DND-41 (cell line): Measurements from ENCODE around the gene SRCAP.

ENCODE experiments used
- ATAC-seq: fragments of 200-7000 bp; cut with Tn5 transposase; 3 replicates; pipeline ENCODE4 v1.9.1; 2021; ENCODE audit warnings: low read depth; ENCODE audit not compliant: insufficient read depth
- DNase-seq: peaks from one replicate; pipeline ENCODE4 v3.0.0-alpha.2; 2020
- H2AFZ ChIP-seq: 2 replicates; pipeline ENCODE4 v1.6.0; 2012; ENCODE audit warnings: low read depth, low read length
- H3K27ac ChIP-seq: 2 replicates; pipeline ENCODE4 v1.5.1; 2012; ENCODE audit warnings: low read length, inconsistent platforms
- H3K27me3 ChIP-seq: fragments of 200-600 bp; sonication (generic); 2 replicates; pipeline ENCODE4 v1.6.0; 2012; ENCODE audit warnings: low read length, mild to moderate bottlenecking, inconsistent platforms; ENCODE audit not compliant: insufficient read depth, poor library complexity
- H3K36me3 ChIP-seq: 2 replicates; pipeline ENCODE4 v1.5.1; 2012; ENCODE audit warnings: low read length, inconsistent platforms; ENCODE audit not compliant: insufficient read depth
- H3K4me1 ChIP-seq: 2 replicates; pipeline ENCODE4 v1.5.1; 2012; ENCODE audit warnings: mild to moderate bottlenecking, low read length; ENCODE audit not compliant: insufficient read depth
- H3K4me2 ChIP-seq: 2 replicates; pipeline ENCODE4 v1.6.0; 2012; ENCODE audit warnings: mild to moderate bottlenecking, moderate library complexity, low read length, inconsistent platforms; ENCODE audit not compliant: insufficient read depth
- H3K4me3 ChIP-seq, 2 experiments: fragments of 200-600 bp in 1 of 2; shearing (Covaris generic) in 1 of 2; 2 replicates each; pipeline ENCODE4 v1.5.1; 2012 to 2016; ENCODE audit warnings: inconsistent platforms in 2 of 2, low read length in 2 of 2, mild to moderate bottlenecking in 2 of 2, low read depth in 1 of 2, moderate library complexity in 1 of 2
- H3K79me2 ChIP-seq: 2 replicates; pipeline ENCODE4 v1.6.0; 2012; ENCODE audit warnings: low read length, inconsistent platforms; ENCODE audit not compliant: insufficient read depth
- H3K9ac ChIP-seq: 2 replicates; pipeline ENCODE4 v1.6.0; 2012; ENCODE audit warnings: low read depth, mild to moderate bottlenecking, inconsistent platforms, low read length, moderate library complexity
- H3K9me3 ChIP-seq: 2 replicates; pipeline ENCODE4 v1.5.1; 2012; ENCODE audit warnings: low read length, moderate library complexity, mild to moderate bottlenecking, inconsistent platforms; ENCODE audit not compliant: insufficient read depth, severe bottlenecking
- H4K20me1 ChIP-seq: 2 replicates; pipeline ENCODE4 v1.6.0; 2012; ENCODE audit warnings: low read length; ENCODE audit not compliant: insufficient read depth
- EZH2 ChIP-seq: IDR thresholded peaks from 3 replicates; pipeline ENCODE4 v1.6.1; 2012; ENCODE audit warnings: borderline replicate concordance, low read depth, mild to moderate bottlenecking, moderate library complexity, low read length, inconsistent platforms; ENCODE audit not compliant: severe bottlenecking
- TF ChIP-seq, protein P1 (sequence below): IDR thresholded peaks from 2 replicates; pipeline ENCODE4 v1.5.1; 2012; ENCODE audit warnings: borderline replicate concordance, low read length, moderate library complexity, mild to moderate bottlenecking; ENCODE audit not compliant: poor library complexity, severe bottlenecking; ENCODE audit errors: extremely low read depth

SRCAP gene

GRCh38 chr16:30747799-30748633 lies 49.0 kb downstream of the SRCAP start, which contains the start of gene PHKG2:
TSS of gene PHKG2 (plus strand) at chr16:30748425. CDS start at chr16:30748821, 396 bp downstream.
- peaks cover 25% of the 10 kb centered on the region for H3K4me1 ChIP-seq
- peak; percentile 98 for ATAC-seq
- peak; percentile 99 for DNase-seq
- peak within 1 kb of the TSS; percentile 74 for H3K27ac ChIP-seq
- peak within 1 kb of the TSS; percentile 67 for H3K4me2 ChIP-seq
- peaks cover 27% of the 10 kb centered on the region for H3K79me2 ChIP-seq
- H4K20me1 ChIP-seq, result peaks cover 7% of the 10 kb centered on the region; the same call in 1 of the 2 replicates
- H3K9ac ChIP-seq, result peak within 1 kb of the TSS; percentile 58
- TF ChIP-seq, protein P1, sequence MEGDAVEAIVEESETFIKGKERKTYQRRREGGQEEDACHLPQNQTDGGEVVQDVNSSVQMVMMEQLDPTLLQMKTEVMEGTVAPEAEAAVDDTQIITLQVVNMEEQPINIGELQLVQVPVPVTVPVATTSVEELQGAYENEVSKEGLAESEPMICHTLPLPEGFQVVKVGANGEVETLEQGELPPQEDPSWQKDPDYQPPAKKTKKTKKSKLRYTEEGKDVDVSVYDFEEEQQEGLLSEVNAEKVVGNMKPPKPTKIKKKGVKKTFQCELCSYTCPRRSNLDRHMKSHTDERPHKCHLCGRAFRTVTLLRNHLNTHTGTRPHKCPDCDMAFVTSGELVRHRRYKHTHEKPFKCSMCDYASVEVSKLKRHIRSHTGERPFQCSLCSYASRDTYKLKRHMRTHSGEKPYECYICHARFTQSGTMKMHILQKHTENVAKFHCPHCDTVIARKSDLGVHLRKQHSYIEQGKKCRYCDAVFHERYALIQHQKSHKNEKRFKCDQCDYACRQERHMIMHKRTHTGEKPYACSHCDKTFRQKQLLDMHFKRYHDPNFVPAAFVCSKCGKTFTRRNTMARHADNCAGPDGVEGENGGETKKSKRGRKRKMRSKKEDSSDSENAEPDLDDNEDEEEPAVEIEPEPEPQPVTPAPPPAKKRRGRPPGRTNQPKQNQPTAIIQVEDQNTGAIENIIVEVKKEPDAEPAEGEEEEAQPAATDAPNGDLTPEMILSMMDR, result no peak
- TF ChIP-seq EZH2, result no peak
- H3K36me3 ChIP-seq, result peaks cover 39% of the 10 kb centered on the region
- peak within 1 kb of the TSS; percentile 78 for H2AFZ ChIP-seq
- no peaks in the 10 kb centered on the region for H3K27me3 ChIP-seq
- no peaks in the 10 kb centered on the region for H3K9me3 ChIP-seq
- peak within 1 kb of the TSS; percentile 86 to 96; a peak in 3 of 4 replicates for H3K4me3 ChIP-seq

DNA sequence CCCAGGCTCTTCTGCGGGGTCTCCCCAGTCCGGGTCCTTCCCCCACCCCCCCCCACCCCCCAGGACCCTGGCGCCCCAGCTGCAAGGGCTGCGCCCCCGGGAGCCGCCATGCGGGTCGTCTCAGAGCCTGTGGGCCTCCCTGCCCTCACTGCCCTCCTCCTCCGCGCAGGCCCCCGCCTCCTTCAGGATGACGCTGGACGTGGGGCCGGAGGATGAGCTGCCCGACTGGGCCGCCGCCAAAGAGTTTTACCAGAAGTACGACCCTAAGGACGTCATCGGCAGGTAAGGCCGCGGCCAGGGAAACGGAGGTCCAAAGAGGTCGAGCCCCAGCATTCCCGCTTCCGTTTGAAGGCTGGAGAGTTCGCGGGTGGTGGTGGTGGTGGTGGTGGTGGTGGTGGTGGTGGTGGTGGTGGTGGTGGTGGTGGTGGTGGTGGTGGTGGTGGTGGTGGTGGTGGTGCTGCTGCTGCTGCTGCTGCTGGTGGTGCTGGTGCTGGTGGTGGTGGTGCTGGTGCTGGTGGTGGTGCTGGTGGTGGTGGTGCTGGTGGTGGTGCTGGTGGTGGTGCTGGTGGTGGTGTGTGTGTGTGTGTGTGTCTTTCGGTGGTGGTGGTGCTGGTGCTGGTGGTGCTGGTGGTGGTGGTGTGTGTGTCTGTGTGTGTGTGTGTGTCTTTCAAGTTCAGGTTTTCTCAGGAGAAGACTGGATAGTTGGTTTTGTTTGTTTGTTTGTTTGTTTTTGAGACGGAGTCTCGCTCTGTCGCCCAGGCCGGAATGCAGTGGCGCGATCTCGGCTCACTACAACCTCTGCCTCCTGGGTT lies 49.9 kb downstream of the SRCAP start:
- peak overlapping the region; percentile 71 for H2AFZ ChIP-seq
- H3K4me3 ChIP-seq, result peak overlapping the region; percentile 86 to 96; a peak in 3 of 4 replicates
- peaks cover 25% of the 10 kb centered on the region for H3K4me1 ChIP-seq
- H3K36me3 ChIP-seq, result peaks cover 41% of the 10 kb centered on the region
- peak overlapping the region; percentile 72; the same call in 1 of the 2 replicates for H3K27ac ChIP-seq
- peak overlapping the region; percentile 67 for H3K4me2 ChIP-seq
- TF ChIP-seq EZH2, result no peak
- TF ChIP-seq, protein P1, result no peak
- H3K79me2 ChIP-seq, result peaks cover 27% of the 10 kb centered on the region
- no peak for ATAC-seq
- no peak for DNase-seq
- H3K9me3 ChIP-seq, result no peaks in the 10 kb centered on the region
- H3K9ac ChIP-seq, result peak overlapping the region; percentile 58
- H4K20me1 ChIP-seq, result peaks cover 7% of the 10 kb centered on the region; the same call in 1 of the 2 replicates
- H3K27me3 ChIP-seq, result no peaks in the 10 kb centered on the region

DNA sequence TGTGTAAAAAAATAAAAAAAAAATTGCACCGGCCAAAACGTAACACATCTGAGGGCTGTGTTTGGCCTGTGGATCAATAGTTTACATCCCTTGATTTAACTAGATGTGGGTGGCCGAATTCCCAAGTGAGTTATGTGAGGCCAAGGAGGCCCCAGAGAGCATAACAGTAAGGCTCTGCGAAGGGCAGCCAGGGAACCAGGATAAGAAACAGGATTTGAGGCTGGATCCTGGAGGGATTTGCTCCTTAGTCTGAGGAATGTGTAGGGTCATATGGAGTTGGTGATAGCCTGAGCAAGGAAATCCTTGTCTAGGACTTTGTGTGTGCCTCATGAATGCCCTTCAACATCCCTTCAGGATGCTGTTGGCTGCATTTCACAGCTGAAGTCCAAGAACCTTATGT lies 51.2 kb downstream of the SRCAP start:
- TF ChIP-seq, protein P1, result no peak
- no peak for TF ChIP-seq EZH2
- no peak for ATAC-seq
- Histone ChIP-seq H3K9me3 (no peaks in the 10 kb centered on the region), H3K4me3 (peak overlapping the region in 1 of 2 experiments; percentile 96; a peak in 1 of 4 replicates), H3K79me2 (peaks cover 27% of the 10 kb centered on the region), H3K27me3 (no peaks in the 10 kb centered on the region), H3K9ac (no peak overlapping the region), H3K27ac (no peak overlapping the region), H3K4me2 (0 out of 2 replicates have a peak overlapping the region, but pooled peaks have one; percentile 67), H3K4me1 (peaks cover 25% of the 10 kb centered on the region), H4K20me1 (peaks cover 7% of the 10 kb centered on the region; the same call in 1 of the 2 replicates), H3K36me3 (peaks cover 43% of the 10 kb centered on the region), H2AFZ (no peak overlapping the region)
- DNase-seq, result no peak
